Spinal cord (tissue), 10 donors: Measurements from ENCODE around the gene RNF157. TPM values are rescaled to one million over a fixed set of nuclear protein-coding genes. Genes with fewer than 3 reads are reported as not detected.

Experiments used
- DNase-seq, 6 donors: peaks; one replicate each; pipeline versions ENCODE4 v3.0.0 to v3.0.0-alpha.2; 2013 to 2015; ENCODE audit warnings: low spot score in 6 of 6, low read depth in 4 of 6
- H3K27ac ChIP-seq: one replicate; pipeline ENCODE4 v1.5.1; 2013; ENCODE audit warnings: low read depth, low read length, control low read depth
- H3K27me3 ChIP-seq: one replicate; pipeline ENCODE4 v1.6.1; 2013; ENCODE audit warnings: low read length; ENCODE audit not compliant: control insufficient read depth, insufficient read depth
- H3K36me3 ChIP-seq: one replicate; pipeline ENCODE4 v1.6.1; 2013; ENCODE audit warnings: low read length; ENCODE audit not compliant: control insufficient read depth, insufficient read depth
- H3K4me1 ChIP-seq: one replicate; pipeline ENCODE4 v1.6.1; 2013; ENCODE audit warnings: low read length; ENCODE audit not compliant: control insufficient read depth, insufficient read depth
- H3K4me3 ChIP-seq: one replicate; pipeline ENCODE4 v1.5.1; 2013; ENCODE audit warnings: low read depth, low read length, control low read depth
- H3K9me3 ChIP-seq: one replicate; pipeline ENCODE4 v1.6.1; 2013; ENCODE audit warnings: low read length; ENCODE audit not compliant: control insufficient read depth, insufficient read depth
- WGBS: methylation state at CpG from one replicate; pipeline ENCODE4 v1.1.5; 2013; ENCODE audit warnings: missing lambda C conversion rate; ENCODE audit not compliant: insufficient coverage; 5-methylcytosine and 5-hydroxymethylcytosine counted together
- polyA plus RNA-seq, 2 donors: library from polyadenylated mRNA; unstranded; fragments of 120-200 nt; gene quantifications; one replicate each; pipeline ENCODE4 v1.2.1, GENCODE V29; 2013; ENCODE audit not compliant: insufficient read length in 2 of 2
- total RNA-seq, 2 donors: library from RNA; depleted of rRNA in 1 of 2; stranded (reverse); fragments of 120-200 nt in 1 of 2; fragments of >200 nt in 1 of 2; gene quantifications; one replicate each; pipeline versions ENCODE4 v1.2.3 to v1.2.4, GENCODE V29; 2013 to 2014
- donor health status: healthy.

Gene RNF157
- total and polyA plus RNA-seq, 4 donors = 22.8 to 196 (median 126) TPM

GRCh38 chr17:76122431-76123190 lies 117.7 kb downstream of the RNF157 start:
- H3K27me3 ChIP-seq = no peaks in the 10 kb centered on the region
- 75% methylated on average over 21 of the region's 24 CpGs for WGBS
- no peaks in the 10 kb centered on the region for H3K9me3 ChIP-seq
- no peak overlapping the region for H3K4me3 ChIP-seq
- no peak for DNase-seq
- peaks cover 23% of the 10 kb centered on the region for H3K4me1 ChIP-seq
- H3K27ac ChIP-seq = no peak overlapping the region
- H3K36me3 ChIP-seq = no peaks in the 10 kb centered on the region

- no peaks in the 10 kb centered on the region for H3K27me3 ChIP-seq
- no peaks in the 10 kb centered on the region for H3K36me3 ChIP-seq
- no peak overlapping the region for H3K27ac ChIP-seq
- H3K9me3 ChIP-seq = no peaks in the 10 kb centered on the region
- H3K4me1 ChIP-seq = peaks cover 23% of the 10 kb centered on the region
- peak overlapping the region; percentile 35 for H3K4me3 ChIP-seq
- DNase-seq = peak in 2 of 6 donors; percentile 17 to 28
- WGBS = 27% methylated on average over 42 of the region's 42 CpGs
Measured at GRCh38 chr17:76121932-76122430, 118.3 kb downstream of the RNF157 start.

DNA sequence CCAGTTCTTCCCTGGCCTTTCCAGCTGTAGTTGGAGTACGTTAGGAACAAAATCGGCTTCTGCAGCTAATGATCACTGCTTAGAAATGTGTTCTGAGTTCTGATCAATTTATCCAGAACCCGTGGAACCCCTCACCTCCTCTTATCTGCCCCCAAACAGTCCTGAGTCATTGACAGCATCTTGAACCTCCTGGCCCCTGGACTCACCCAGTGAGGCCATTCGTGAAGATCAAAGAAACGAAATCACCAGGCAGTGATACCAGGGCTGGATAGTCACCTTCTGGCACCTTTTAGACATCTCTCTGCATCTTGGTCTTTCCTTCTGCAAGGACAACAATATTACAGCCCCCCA lies 119.7 kb downstream of the RNF157 start:
- H3K27ac ChIP-seq = no peak overlapping the region
- no peaks in the 10 kb centered on the region for H3K27me3 ChIP-seq
- no peak for DNase-seq
- H3K4me1 ChIP-seq = peaks cover 23% of the 10 kb centered on the region
- H3K36me3 ChIP-seq = no peaks in the 10 kb centered on the region
- H3K4me3 ChIP-seq = no peak overlapping the region
- no peaks in the 10 kb centered on the region for H3K9me3 ChIP-seq
- 88% methylated on average over 5 of the region's 5 CpGs for WGBS

DNA sequence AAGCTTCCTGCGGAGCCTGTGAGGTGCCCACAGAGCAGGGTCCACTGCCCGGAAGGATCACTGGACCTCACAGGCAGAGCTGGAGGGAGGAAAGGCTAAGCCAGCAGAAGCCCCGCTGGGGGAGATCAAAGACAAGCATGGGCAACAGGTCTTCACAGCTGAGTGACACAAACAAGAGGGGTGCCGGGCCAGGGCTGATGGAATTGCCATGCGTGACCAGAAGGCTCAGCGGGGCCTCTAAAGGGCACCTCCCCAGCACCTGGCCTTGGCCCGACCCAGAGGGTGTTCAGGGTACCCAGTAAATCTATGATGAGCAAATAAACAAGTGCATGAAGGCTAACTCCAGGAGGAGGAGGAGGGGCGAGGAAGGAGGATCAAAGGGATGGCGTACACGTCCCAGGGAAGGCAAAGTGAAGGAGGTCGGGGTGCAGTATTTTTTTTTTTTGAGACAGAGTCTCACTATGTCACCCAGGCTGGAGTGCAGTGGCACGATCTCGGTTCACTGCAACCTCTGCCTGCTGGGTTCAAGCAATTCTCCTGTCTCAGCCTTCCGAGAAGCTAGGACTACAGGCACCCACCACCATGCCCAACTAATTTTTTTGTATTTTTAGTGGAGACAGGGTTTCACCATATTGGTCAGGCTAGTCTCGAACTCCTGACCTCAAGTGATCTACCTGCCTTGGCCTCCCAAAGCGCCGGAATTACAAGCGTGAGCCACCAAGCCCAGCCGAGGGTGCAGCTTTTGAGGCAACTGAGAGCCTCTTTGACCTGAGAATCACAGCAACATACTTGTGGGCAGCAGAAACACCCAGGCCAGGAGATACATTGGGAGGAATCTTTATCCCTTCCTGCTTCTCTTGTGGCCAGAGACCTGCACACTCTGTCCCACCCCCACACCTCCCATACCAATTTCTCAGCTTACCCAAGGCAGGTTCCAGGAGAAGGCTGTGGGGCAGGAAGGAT lies 120.6 kb downstream of the RNF157 start:
- DNase-seq = no peak
- Histone ChIP-seq H3K4me1 (peaks cover 23% of the 10 kb centered on the region), H3K27ac (no peak overlapping the region), H3K4me3 (no peak overlapping the region), H3K27me3 (no peaks in the 10 kb centered on the region), H3K9me3 (no peaks in the 10 kb centered on the region), H3K36me3 (no peaks in the 10 kb centered on the region)
- 77% methylated on average over 14 of the region's 19 CpGs for WGBS

DNA sequence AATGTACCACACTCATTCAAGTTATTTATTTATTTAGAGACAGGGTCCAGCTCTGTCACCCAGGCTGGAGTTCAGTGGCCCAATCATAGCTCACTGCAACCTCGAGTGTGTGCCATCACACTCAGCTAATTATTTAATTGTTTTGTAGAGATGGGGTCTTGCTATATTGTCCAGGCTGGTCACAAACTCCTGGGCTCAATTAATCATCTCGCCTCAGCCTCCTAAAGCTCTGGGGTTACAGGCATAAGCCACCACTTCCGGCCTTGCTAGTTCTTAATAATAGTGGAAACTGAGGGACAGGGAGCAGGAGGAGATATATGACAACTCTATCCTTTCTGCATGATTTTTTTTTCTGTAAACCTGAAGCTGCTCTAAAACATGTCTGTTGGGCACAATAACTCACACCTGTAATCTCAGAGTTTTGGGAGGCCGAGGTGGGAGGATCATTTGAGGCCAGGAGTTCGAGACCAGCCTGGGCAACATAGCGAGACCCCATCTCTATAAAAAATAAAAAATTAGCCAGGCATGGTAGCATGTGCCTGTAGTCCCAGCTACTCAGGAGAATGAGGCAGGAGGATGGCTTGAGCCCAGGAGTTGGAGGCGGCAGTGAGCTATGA lies 125.0 kb downstream of the RNF157 start:
- Histone ChIP-seq H3K4me1 (no peaks in the 10 kb centered on the region), H3K4me3 (no peak overlapping the region), H3K9me3 (no peaks in the 10 kb centered on the region), H3K27me3 (no peaks in the 10 kb centered on the region), H3K27ac (no peak overlapping the region), H3K36me3 (no peaks in the 10 kb centered on the region)
- no peak for DNase-seq
- 80% methylated on average over 1 of the region's 7 CpGs for WGBS

- H3K4me3 ChIP-seq = no peak overlapping the region
- no peaks in the 10 kb centered on the region for H3K4me1 ChIP-seq
- H3K36me3 ChIP-seq = no peaks in the 10 kb centered on the region
- DNase-seq = no peak
- no peaks in the 10 kb centered on the region for H3K9me3 ChIP-seq
- H3K27ac ChIP-seq = no peak overlapping the region
- H3K27me3 ChIP-seq = no peaks in the 10 kb centered on the region
- 90% methylated on average over 2 of the region's 2 CpGs for WGBS
Measured at GRCh38 chr17:76111956-76112355, 128.3 kb downstream of the RNF157 start.

DNA sequence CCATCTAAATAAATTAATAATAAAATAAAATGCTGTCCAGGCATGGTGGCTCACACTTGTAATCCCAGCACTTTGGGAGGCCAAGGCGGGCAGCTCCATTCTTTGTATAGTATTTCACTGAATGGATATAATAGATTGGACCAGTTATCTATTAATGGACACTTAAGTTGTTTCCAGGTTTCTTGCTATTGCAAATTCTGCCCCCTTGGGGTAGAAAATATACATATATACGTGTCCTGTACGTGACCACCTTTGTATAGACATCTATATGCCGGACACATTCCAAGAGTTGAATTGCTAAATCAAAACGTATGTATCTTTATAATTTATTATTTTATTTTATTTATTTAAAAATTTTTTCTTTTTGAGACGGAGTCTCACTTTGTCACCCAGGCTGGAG lies 132.8 kb downstream of the RNF157 start:
- no peak for DNase-seq
- WGBS = no CpG with 5 or more reads among the region's 6 CpGs

DNA sequence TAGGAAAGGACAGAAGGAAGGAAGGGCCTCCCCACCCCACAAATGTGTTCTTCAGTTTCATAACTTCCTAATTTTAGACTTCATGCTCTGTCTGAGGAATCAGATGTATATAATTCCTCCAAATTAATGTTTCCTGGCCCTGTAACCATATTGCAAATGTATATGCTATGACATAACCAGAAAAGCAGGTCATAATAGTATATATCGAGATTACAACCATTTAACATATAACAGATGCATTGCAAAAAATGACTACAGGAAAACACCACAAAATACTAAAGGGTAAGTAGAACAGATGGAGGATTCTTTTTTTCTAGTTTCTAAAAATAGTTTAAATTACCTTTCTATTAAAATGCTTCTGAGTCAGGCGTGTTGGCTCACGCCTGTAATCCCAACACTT lies 133.6 kb downstream of the RNF157 start:
- Histone ChIP-seq H3K9me3 (no peaks in the 10 kb centered on the region), H3K27me3 (no peaks in the 10 kb centered on the region), H3K4me3 (no peak overlapping the region), H3K27ac (no peak overlapping the region), H3K36me3 (peaks cover 2% of the 10 kb centered on the region), H3K4me1 (peaks cover 18% of the 10 kb centered on the region)
- WGBS = no CpG with 5 or more reads among the region's 3 CpGs
- no peak for DNase-seq

More for the DNA sequence above, 132.8 kb downstream of the RNF157 start:
- Histone ChIP-seq H3K4me1 (peaks cover 13% of the 10 kb centered on the region), H3K27me3 (no peaks in the 10 kb centered on the region), H3K4me3 (no peak overlapping the region), H3K36me3 (no peaks in the 10 kb centered on the region), H3K27ac (no peak overlapping the region), H3K9me3 (no peaks in the 10 kb centered on the region)

GRCh38 chr17:76104896-76105231 lies 135.4 kb downstream of the RNF157 start:
- H3K27ac ChIP-seq = no peak overlapping the region
- WGBS = 100% methylated on average over 1 of the region's 5 CpGs
- H3K4me3 ChIP-seq = no peak overlapping the region

More at GRCh38 chr17:76104896-76105231, 135.4 kb downstream of the RNF157 start:
- peaks cover 18% of the 10 kb centered on the region for H3K4me1 ChIP-seq
- no peaks in the 10 kb centered on the region for H3K9me3 ChIP-seq
- peaks cover 19% of the 10 kb centered on the region for H3K36me3 ChIP-seq
- H3K27me3 ChIP-seq = no peaks in the 10 kb centered on the region
- no peak for DNase-seq
